NCI-H2227 (cell line): ENCODE results near the gene PAFAH1B2.
"Not testable (repeated sequence)": the region's sequence is repeated elsewhere in the genome, so short reads cannot be mapped to it uniquely, and the experiment has no call there.

Experiments
- DNase-seq: peaks from one replicate; lab custom pipeline; 2025; ENCODE audit not compliant: unreplicated experiment; lab: John Stamatoyannopoulos, UW

PAFAH1B2 gene

DNA sequence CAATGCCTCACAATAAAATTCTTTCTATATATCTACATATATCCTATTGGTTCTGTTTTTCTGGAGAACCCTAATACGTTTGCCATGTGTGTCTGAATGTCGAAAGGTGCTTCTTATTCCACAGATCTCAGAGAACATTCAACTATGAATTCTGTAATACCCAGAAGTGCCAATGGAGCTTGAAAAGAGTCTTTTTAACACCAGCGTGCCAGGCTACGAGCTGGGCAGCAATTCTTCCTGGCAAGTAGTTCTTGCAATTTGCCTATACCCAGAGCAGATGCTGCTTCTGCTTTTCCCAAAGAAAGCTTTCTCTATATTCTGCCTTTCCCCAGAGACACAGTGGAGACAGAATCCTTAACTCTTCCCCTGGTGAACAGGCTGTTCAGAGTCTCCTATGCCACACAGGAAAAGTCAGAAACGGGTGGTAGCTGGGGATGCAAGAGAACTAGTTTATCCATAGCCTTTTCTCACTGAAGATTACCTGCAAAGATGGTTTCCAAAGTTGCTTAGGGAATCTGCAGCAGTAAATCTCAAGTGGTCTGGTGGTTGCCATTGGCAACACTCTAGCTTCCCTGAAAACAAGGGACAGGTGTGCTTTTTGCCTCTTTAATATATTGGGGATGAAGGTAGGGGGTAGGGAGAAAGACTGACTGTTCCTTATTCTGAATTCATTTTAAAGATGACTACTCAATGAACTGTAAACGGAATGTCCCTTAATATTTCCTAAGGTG is 16.8 kb upstream of the PAFAH1B2 start:
- DNase-seq, result no peak

DNA sequence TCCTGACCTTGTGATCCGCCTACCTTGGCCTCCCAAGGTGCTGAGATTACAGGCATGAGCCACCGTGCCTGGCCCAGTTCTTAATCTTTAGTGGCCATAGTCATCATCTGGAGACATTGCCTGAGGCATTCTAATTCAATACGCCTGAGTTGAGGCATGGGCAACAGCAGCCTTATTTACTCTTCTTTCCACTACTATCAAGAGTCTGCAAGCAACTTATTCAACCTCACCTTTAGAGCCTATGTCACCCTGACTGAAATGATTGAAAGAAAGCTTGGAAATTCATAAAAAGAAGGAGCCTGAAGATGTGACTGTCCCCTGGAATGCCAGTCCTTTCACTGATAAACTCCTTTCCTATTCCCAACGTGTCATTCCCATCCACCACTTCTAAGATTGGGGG is 15.8 kb upstream of the PAFAH1B2 start:
- DNase-seq, result no peak

- not testable (repeated sequence) for DNase-seq
Observed at GRCh38 chr11:117130396-117130795, 13.7 kb upstream of the PAFAH1B2 start.

GRCh38 chr11:117130879-117131278 is 13.2 kb upstream of the PAFAH1B2 start:
- no peak for DNase-seq

GRCh38 chr11:117134431-117134830 is 9.7 kb upstream of the PAFAH1B2 start:
- no peak for DNase-seq

- not testable (repeated sequence) for DNase-seq
Observed at GRCh38 chr11:117134979-117135378, 9.1 kb upstream of the PAFAH1B2 start.

GRCh38 chr11:117137223-117138086 is 6.6 kb upstream of the PAFAH1B2 start:
- DNase-seq, result not testable (repeated sequence)

- peak; percentile 59 for DNase-seq
Observed at GRCh38 chr11:117143390-117143789, 697 bp upstream of the PAFAH1B2 start.

DNA sequence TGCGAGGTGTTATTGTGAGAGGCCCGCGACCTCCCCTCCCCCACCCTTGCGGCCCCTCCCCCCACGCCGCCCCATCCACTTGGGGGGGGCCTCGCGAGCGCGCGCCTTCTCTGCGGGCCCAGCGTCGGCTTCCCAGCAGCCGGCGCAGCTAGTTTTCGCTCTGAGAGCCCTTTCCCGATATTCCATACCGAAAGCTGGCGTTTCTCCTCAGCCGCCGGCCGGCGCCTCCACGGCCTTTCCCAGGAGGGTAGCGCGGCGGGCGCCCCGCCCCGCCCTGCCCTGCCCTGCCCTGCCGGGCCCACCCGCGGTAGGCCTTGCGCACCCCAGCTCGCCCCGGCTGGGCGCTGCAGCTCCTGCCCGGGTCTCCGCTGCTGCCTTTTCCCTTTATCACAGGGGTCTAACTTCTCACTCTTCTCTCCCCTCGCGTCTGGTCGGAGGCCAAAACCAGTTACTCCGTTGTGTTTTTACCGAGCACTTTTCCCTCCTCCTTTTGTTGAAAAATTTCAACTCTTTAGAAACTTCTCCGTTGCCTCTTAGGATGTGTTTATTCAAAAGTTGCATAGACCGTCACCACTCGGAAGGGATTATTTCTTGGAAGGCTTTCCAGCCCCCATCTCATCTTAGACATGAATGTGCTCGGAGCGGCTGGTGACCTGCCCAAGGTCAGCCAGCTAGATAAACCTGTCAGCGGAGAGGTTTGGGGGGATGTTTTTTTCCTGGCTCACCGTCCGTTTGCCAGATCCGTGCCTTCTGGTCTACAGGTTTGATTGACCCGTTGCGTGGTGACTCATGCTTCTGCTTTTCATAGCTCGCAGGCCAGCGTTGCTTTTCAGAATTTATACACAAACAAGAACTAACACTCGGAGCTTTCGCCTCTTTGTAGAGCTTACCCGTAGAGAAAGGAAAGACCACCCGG is 648 bp downstream of the PAFAH1B2 start:
- DNase-seq, result peak; percentile 61

DNA sequence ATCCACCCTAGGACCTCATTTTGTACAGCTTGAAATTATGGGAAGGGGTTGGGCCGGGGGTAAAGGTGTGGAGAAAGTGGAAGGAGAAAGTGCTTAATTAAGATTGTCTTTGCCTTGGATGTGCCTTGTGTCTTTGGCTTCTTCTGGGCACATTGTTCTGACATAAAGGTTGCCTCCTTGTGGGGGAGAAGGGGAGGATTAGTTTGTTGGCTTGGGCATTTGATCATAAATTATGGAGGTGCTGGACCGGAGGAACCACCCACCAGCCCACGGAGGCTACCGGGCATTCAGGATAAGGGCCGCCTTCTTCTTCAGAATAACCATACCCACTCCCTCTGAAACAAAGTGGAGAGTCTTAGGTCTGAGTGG is 1.3 kb downstream of the PAFAH1B2 start:
- DNase-seq, result peak; percentile 35

- no peak for DNase-seq
Observed at GRCh38 chr11:117146521-117146920, 2.4 kb downstream of the PAFAH1B2 start.

GRCh38 chr11:117152066-117152465 is 8.0 kb downstream of the PAFAH1B2 start:
- no peak for DNase-seq

DNA sequence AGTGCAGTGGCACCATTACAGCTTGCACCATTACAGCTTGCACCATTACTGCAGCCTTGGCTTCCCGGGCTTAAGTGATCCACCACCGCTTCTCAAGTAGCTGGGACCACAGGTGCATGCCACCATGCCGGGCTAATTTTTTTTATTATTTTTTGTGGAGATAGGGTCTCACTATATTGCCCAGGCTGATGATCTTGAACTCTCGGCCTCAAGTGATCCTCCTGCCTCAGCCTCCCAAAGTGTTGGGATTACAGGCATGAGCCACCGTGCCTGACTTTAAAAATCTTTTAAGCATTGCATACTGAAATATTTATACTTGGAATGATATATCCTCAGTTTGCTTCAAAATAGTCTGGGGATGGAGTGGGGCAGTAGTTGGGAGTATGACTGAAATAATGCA is 10.4 kb downstream of the PAFAH1B2 start:
- no peak for DNase-seq

DNA sequence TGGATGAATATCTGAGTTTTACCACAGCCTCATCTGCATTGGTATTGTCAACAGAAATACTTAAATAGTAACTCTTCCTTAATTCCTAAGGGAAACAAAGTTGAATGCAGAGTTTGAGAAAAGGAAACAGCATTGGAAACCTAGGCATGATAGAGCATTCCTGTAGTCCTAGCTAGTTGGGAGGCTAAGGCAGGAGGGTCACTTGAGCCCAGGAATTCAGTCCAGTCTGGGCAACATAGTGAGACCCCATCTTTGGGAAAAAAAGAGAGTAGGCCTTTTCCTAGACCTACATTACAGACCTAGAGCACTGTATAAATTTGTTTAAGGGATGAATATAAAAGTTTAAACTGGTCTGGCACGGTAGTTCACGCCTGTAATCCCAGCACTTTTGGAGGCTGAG is 13.4 kb downstream of the PAFAH1B2 start:
- no peak for DNase-seq

GRCh38 chr11:117159892-117160291 is 15.8 kb downstream of the PAFAH1B2 start:
- no peak for DNase-seq

DNA sequence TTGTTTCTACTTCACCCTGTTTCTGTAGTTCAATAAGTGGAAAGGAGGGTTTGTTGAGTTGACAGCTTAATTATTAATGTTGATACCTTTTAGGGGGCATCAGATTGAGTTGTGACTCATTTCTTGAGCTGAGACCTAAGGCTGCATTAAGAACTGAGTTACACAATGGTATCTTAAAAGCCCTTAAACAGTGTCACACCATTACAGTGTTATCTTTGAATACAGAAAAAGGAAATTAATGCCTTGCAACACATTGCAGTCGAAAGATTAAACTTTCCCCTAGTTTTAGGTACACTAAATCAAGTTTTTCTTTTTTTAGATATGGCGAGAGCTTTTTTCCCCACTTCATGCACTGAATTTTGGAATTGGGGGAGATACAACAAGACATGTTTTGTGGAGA is 16.7 kb downstream of the PAFAH1B2 start:
- DNase-seq, result no peak

DNA sequence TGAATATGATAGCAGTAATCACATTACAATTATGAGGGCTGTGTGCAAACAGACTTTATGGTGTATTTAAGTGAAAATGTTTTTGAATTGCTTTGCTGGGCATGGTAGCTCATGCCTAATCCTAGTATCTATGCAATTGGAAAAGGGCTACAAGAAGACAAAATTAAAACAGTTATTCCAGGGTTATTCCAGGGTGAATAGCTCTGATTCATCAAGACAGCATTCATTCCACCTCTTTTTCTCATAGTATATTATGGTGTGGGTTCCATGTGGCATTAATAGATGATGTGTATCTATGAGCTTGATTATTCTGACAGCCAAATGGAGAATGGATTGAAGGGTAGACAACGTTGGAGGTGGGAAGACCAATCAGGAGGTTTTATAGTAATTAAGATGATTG is 22.4 kb downstream of the PAFAH1B2 start:
- no peak for DNase-seq

DNA sequence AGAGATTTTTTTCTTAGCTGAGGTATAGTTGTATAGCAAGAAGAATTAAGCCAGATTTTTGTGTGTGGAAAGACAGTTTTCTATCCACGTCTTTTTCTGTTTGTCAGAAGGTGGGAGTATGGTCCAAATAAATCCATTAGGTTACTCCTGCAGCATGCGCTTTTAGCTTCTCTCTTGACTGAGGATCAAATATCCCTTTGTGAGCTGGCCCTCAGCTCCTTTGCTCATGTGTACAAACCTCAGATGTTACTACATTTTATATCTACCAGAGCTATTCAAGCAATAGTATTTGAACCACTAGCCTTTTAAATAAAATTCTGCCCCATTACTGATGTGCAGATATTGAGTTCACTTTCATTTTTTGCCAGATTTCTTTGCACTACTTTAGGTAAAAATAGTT is 25.6 kb downstream of the PAFAH1B2 start:
- no peak for DNase-seq

DNA sequence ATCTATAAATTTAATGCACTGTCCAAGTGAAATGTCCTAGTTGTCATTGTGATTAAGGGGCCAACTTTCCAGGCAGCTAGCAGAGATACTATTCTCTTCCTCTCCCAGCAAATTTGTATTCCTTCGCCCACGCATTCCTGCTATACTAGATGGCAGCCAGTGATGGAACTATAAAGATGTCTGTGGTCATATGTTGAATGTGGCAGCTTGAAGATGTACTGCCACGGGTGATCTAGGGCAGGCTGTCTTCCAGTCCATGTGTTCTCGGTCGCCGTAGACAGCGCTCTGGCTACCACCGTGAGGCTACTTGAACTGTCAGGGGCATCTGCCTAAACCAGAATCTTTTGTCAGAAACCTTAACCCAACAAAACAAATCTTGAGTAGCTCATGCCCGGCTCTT is 26.1 kb downstream of the PAFAH1B2 start:
- no peak for DNase-seq

GRCh38 chr11:117171007-117171403 is 26.9 kb downstream of the PAFAH1B2 start:
- DNase-seq, result no peak

GRCh38 chr11:117171404-117172061 is 27.4 kb downstream of the PAFAH1B2 start:
- no peak for DNase-seq
